Keratinocyte (primary cell): Measurements from ENCODE around the gene CCDC60. TPM values are rescaled to one million over a fixed set of nuclear protein-coding genes. Genes with fewer than 3 reads are reported as not detected.

Source experiments
- DNase-seq: peaks from one replicate; pipeline ENCODE4 v3.0.0-alpha.2; 2011; ENCODE audit warnings: low read depth, missing footprints, low spot score
- FAIRE-seq: peaks from 2 replicates; lab custom pipeline; 2011; peaks lifted over from hg19 to GRCh38; lab: Jason Lieb, UNC
- H2AFZ ChIP-seq: 2 replicates; pipeline ENCODE4 v1.6.0; 2012; ENCODE audit warnings: low read length, control low read depth, inconsistent platforms; ENCODE audit not compliant: control insufficient read depth
- H3K27ac ChIP-seq: 2 replicates; pipeline ENCODE4 v1.5.1; 2011; ENCODE audit warnings: low read length; ENCODE audit not compliant: control insufficient read depth, insufficient read depth
- H3K27me3 ChIP-seq: 3 replicates; pipeline ENCODE4 v1.6.0; 2011; ENCODE audit warnings: low read length; ENCODE audit not compliant: control insufficient read depth, insufficient read depth; ENCODE audit errors: extremely low read depth
- H3K36me3 ChIP-seq, 2 experiments: 2 replicates in 1 of 2; 3 replicates in 1 of 2; pipeline ENCODE4 v1.5.1; 2011; ENCODE audit warnings: low read length in 2 of 2, mild to moderate bottlenecking in 1 of 2; ENCODE audit not compliant: control insufficient read depth in 2 of 2, insufficient read depth in 2 of 2; ENCODE audit errors: extremely low read depth in 1 of 2
- H3K4me1 ChIP-seq: 3 replicates; pipeline ENCODE4 v1.5.1; 2011; ENCODE audit warnings: low read length; ENCODE audit not compliant: control insufficient read depth, insufficient read depth; ENCODE audit errors: extremely low read depth
- H3K4me2 ChIP-seq: 3 replicates; pipeline ENCODE4 v1.6.0; 2011; ENCODE audit warnings: low read depth, low read length; ENCODE audit not compliant: control insufficient read depth, insufficient read depth; ENCODE audit errors: extremely low read depth
- H3K4me3 ChIP-seq, 3 experiments: fragments of 200-600 bp in 1 of 3; sonication (generic) in 1 of 3; 2 replicates in 2 of 3; 3 replicates in 1 of 3; pipeline ENCODE4 v1.5.1; 2011 to 2016; ENCODE audit warnings: low read length in 3 of 3, mild to moderate bottlenecking in 3 of 3, control low read depth in 2 of 3, inconsistent platforms in 1 of 3, low read depth in 1 of 3, mixed read lengths in 1 of 3, mixed run types in 1 of 3, moderate library complexity in 1 of 3; ENCODE audit not compliant: control insufficient read depth in 2 of 3, insufficient read depth in 2 of 3; ENCODE audit errors: extremely low read depth in 1 of 3
- H3K79me2 ChIP-seq: 2 replicates; pipeline ENCODE4 v1.6.0; 2012; ENCODE audit warnings: low read length; ENCODE audit not compliant: control insufficient read depth, insufficient read depth
- H3K9ac ChIP-seq: 3 replicates; pipeline ENCODE4 v1.6.0; 2011; ENCODE audit warnings: low read length; ENCODE audit not compliant: control insufficient read depth, insufficient read depth; ENCODE audit errors: extremely low read depth
- H3K9me1 ChIP-seq: 3 replicates; pipeline ENCODE4 v1.6.0; 2011; ENCODE audit warnings: low read length; ENCODE audit not compliant: control insufficient read depth, insufficient read depth; ENCODE audit errors: extremely low read depth
- H3K9me3 ChIP-seq: 2 replicates; pipeline ENCODE4 v1.5.1; 2012; ENCODE audit warnings: low read depth, low read length; ENCODE audit not compliant: control insufficient read depth
- H4K20me1 ChIP-seq: 3 replicates; pipeline ENCODE4 v1.6.0; 2011; ENCODE audit warnings: low read length; ENCODE audit not compliant: control insufficient read depth, insufficient read depth; ENCODE audit errors: extremely low read depth
- EZH2 ChIP-seq: IDR thresholded peaks from one replicate; pipeline ENCODE4 v1.6.1; 2012; ENCODE audit warnings: inconsistent platforms, mild to moderate bottlenecking, low read length, moderate library complexity
- dilution Hi-C: fragments of 300-500 bp; cut with MboI; formaldehyde crosslinking; loops from one replicate; pipeline ENCODE4 v1.7.0; 2020; ENCODE audit warnings: low sequenced_read_pairs; ENCODE audit not compliant: extremely low pct_ligation_motif_present
- polyA plus RNA-seq, 5 experiments: library from polyadenylated mRNA; depleted of rRNA in 3 of 5; stranded (reverse) in 3 of 5; stranded (forward) in 1 of 5; unstranded in 1 of 5; fragments of >200 nt; gene quantifications; 1 replicate in 1 of 5; 2 replicates in 3 of 5; 3 replicates in 1 of 5; pipeline versions ENCODE4 v1.2.1 to v1.2.3, GENCODE V29; 2011 to 2012; ENCODE audit warnings: missing spikeins in 2 of 5, low read depth in 1 of 5, low replicate concordance in 1 of 5
- TF ChIP-seq, protein P1 (sequence below), 3 experiments: IDR thresholded peaks in 1 of 3; conservative IDR thresholded peaks in 1 of 3; optimal IDR thresholded peaks in 1 of 3; 2 replicates in 2 of 3; 3 replicates in 1 of 3; pipeline versions ENCODE3 to v1.5.1; 2011; ENCODE audit warnings: low read length in 3 of 3, mild to moderate bottlenecking in 3 of 3, moderate library complexity in 2 of 3, control low read depth in 1 of 3, inconsistent platforms in 1 of 3; ENCODE audit not compliant: insufficient read depth in 2 of 3; ENCODE audit errors: extremely low read depth in 1 of 3

Gene CCDC60
- polyA plus RNA-seq, 1 donor (not counting 4 experiments of a cell fraction or from before 2014, with no cell fraction given), result 0.09 TPM

DNA sequence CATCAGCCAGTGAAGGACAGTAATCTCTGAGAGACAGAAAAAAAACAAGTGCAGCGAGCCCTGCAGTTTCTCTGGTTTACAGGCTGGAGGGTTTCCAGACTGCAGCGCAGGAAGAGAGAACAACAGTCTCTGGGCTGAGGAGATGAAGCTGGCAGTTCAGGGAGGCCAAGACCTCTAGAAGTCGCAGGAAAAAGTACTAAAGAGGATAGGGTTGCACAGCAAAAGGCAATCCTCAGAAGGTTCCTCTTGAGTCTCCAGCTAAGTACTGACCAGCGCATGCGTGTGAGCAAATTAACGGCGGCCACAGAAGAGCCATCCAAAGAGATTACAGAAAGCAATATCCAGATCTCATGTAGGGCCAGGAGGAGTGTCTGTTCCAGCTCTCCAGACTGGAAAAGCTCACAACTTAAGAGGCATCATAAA, 12.2 kb upstream of the CCDC60 start:
- no peak overlapping the region for H2AFZ ChIP-seq
- TF ChIP-seq, protein P1, sequence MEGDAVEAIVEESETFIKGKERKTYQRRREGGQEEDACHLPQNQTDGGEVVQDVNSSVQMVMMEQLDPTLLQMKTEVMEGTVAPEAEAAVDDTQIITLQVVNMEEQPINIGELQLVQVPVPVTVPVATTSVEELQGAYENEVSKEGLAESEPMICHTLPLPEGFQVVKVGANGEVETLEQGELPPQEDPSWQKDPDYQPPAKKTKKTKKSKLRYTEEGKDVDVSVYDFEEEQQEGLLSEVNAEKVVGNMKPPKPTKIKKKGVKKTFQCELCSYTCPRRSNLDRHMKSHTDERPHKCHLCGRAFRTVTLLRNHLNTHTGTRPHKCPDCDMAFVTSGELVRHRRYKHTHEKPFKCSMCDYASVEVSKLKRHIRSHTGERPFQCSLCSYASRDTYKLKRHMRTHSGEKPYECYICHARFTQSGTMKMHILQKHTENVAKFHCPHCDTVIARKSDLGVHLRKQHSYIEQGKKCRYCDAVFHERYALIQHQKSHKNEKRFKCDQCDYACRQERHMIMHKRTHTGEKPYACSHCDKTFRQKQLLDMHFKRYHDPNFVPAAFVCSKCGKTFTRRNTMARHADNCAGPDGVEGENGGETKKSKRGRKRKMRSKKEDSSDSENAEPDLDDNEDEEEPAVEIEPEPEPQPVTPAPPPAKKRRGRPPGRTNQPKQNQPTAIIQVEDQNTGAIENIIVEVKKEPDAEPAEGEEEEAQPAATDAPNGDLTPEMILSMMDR (optimal IDR thresholded peaks at IDR 0.05 in 1 of 3, IDR thresholded peaks at IDR 0.05 in 1 of 3, conservative IDR thresholded peaks at IDR 0.05 in 1 of 3; ENCODE audit: extremely low read depth in 1 of 3, insufficient read depth in 2 of 3, low read length in 3 of 3), result no peak
- TF ChIP-seq EZH2, result no peak
- H3K9ac ChIP-seq, result no peak overlapping the region
- H3K36me3 ChIP-seq, result no peaks in the 10 kb centered on the region
- DNase-seq (no peak), FAIRE-seq (no peak)
- no peaks in the 10 kb centered on the region for H3K9me3 ChIP-seq
- H3K4me2 ChIP-seq, result no peak overlapping the region
- H3K4me3 ChIP-seq, result no peak overlapping the region
- dilution Hi-C loops, result no loop called here
- no peaks in the 10 kb centered on the region for H4K20me1 ChIP-seq
- H3K4me1 ChIP-seq, result no peaks in the 10 kb centered on the region
- no peaks in the 10 kb centered on the region for H3K79me2 ChIP-seq
- H3K27ac ChIP-seq, result no peak overlapping the region
- H3K9me1 ChIP-seq, result no peaks in the 10 kb centered on the region
- H3K27me3 ChIP-seq, result no peaks in the 10 kb centered on the region

DNA sequence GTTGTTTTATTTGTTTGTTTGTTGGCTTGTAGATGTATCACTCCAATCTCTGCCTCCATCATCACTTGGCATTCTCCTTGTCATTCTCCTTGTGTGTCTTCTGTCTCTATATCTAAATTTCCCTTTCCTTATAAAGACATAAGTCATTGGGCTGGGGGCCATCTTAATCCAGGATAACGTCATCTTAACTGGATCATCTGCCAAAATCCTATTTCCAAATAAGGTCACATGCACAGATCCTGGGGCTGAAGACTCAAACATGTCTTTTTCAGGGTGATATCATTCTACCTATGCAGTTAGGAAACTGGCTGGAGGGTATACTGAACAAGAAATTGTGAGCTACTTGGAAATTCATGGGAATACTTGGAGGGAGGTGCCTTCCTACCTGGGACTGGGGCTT, 8.7 kb upstream of the CCDC60 start:
- Histone ChIP-seq H3K79me2 (no peaks in the 10 kb centered on the region), H3K9me3 (no peaks in the 10 kb centered on the region), H3K4me1 (no peaks in the 10 kb centered on the region), H3K9me1 (no peaks in the 10 kb centered on the region), H2AFZ (no peak overlapping the region), H4K20me1 (no peaks in the 10 kb centered on the region), H3K9ac (no peak overlapping the region), H3K4me2 (no peak overlapping the region), H3K27me3 (no peaks in the 10 kb centered on the region), H3K4me3 (no peak overlapping the region), H3K27ac (no peak overlapping the region), H3K36me3 (no peaks in the 10 kb centered on the region)
- no peak for DNase-seq
- no peak for FAIRE-seq
- dilution Hi-C loops, result no loop called here
- TF ChIP-seq EZH2, result no peak
- TF ChIP-seq, protein P1 (optimal IDR thresholded peaks at IDR 0.05 in 1 of 3, IDR thresholded peaks at IDR 0.05 in 1 of 3, conservative IDR thresholded peaks at IDR 0.05 in 1 of 3; ENCODE audit: extremely low read depth in 1 of 3, insufficient read depth in 2 of 3, low read length in 3 of 3), result no peak
